Sigmoid colon (tissue), 7 donors: ENCODE measurements around the gene YWHAE. TPM values are rescaled to one million over a fixed set of nuclear protein-coding genes. Genes with fewer than 3 reads are reported as not detected.

Experiments
- DNase-seq: peaks from one replicate; pipeline ENCODE4 v3.0.0-alpha.2; 2019
- H3K27ac ChIP-seq, 4 donors: fragments of 200-600 bp; sonication (generic); one replicate each; pipeline ENCODE4 v1.5.1; 2016 to 2019; ENCODE audit warnings: mild to moderate bottlenecking in 1 of 4
- H3K27me3 ChIP-seq, 3 donors: fragments of 200-600 bp; sonication (generic); one replicate each; pipeline ENCODE4 v1.5.1; 2019; ENCODE audit warnings: mild to moderate bottlenecking in 1 of 3
- H3K36me3 ChIP-seq, 4 donors: fragments of 200-600 bp; sonication (generic); one replicate each; pipeline ENCODE4 v1.5.1; 2016 to 2019
- H3K4me1 ChIP-seq, 4 donors: fragments of 200-600 bp; sonication (generic); one replicate each; pipeline ENCODE4 v1.5.1; 2017 to 2019
- H3K4me3 ChIP-seq, 4 donors: fragments of 200-600 bp; sonication (generic); one replicate each; pipeline ENCODE4 v1.5.1; 2017 to 2019; ENCODE audit warnings: mild to moderate bottlenecking in 2 of 4, moderate library complexity in 1 of 4
- H3K9me3 ChIP-seq, 4 donors: fragments of 200-600 bp in 3 of 4; sonication (generic) in 3 of 4; one replicate each; pipeline versions ENCODE4 v1.5.1 to v1.6.1; 2013 to 2019
- CTCF ChIP-seq, 4 experiments: fragments of 450-650 bp in 3 of 4; fragments of 200-600 bp in 1 of 4; IDR thresholded peaks; one replicate each; pipeline ENCODE4 v1.5.1; 2016 to 2019; ENCODE audit warnings: antibody characterized with exemption in 4 of 4, mild to moderate bottlenecking in 3 of 4, moderate library complexity in 2 of 4
- EP300 ChIP-seq, 4 donors: sonication (generic); formaldehyde crosslinking; IDR thresholded peaks; one replicate each; pipeline ENCODE4 v1.6.1; 2017; ENCODE audit warnings: antibody characterized with exemption in 4 of 4
- POLR2A ChIP-seq, 2 donors: fragments of 450-650 bp; IDR thresholded peaks; one replicate each; pipeline ENCODE4 v1.6.1; 2016; ENCODE audit warnings: antibody characterized with exemption in 2 of 2, mild to moderate bottlenecking in 2 of 2, moderate library complexity in 2 of 2
- POLR2AphosphoS5 ChIP-seq, 4 donors: sonication (generic); formaldehyde crosslinking; IDR thresholded peaks; one replicate each; pipeline ENCODE4 v1.6.1; 2017; ENCODE audit warnings: antibody characterized with exemption in 4 of 4
- WGBS, 2 donors: extraction: QIAGEN DNeasy Blood & Tissue Kit; methylation state at CpG; one replicate each; pipeline ENCODE4 v1.1.7; 2013; 5-methylcytosine and 5-hydroxymethylcytosine counted together
- intact Hi-C: fragments of 100-400 bp; cut with DNase I; formaldehyde crosslinking; loops from one replicate; pipeline ENCODE4 v1.15.1; 2023
- polyA plus RNA-seq, 3 donors: library from polyadenylated mRNA; stranded (reverse); fragments of 200-250 nt; gene quantifications; one replicate each; pipeline ENCODE4 v1.2.3, GENCODE V29; 2013
- total RNA-seq, 4 donors: library from RNA; depleted of rRNA; stranded (reverse); fragments of >200 nt; gene quantifications; one replicate each; pipeline ENCODE4 v1.1.0, GENCODE V29; 2016
- donor health status: healthy with polysubstance abuse.
- donor health status: Bipolar disorder and iron deficiency.
- donor health status: healthy.

YWHAE gene
- total and polyA plus RNA-seq, 7 donors: 312 to 507 (median 378) TPM

GRCh38 chr17:1372618-1373017, 27.4 kb downstream of the YWHAE start:
- Histone ChIP-seq H3K4me1 (peaks cover 0 to 100% (median 93%) of the 10 kb centered on the region in 4 donors), H3K27me3 (no peaks in the 10 kb centered on the region), H3K9me3 (no peaks in the 10 kb centered on the region), H3K4me3 (no peak overlapping the region), H3K36me3 (no peaks in the 10 kb centered on the region), H3K27ac (peak overlapping the region in 3 of 4 donors; percentile 17 to 83 (median 79))
- 85 to 92% methylated on average over 7 of the region's 7 CpGs for WGBS, 2 donors
- no peak for DNase-seq
- no peak for TF ChIP-seq POLR2AphosphoS5 (IDR thresholded peaks at IDR 0.05)
- TF ChIP-seq CTCF (IDR thresholded peaks at IDR 0.05): no peak
- no peak for TF ChIP-seq POLR2A (IDR thresholded peaks at IDR 0.05)
- TF ChIP-seq EP300 (IDR thresholded peaks at IDR 0.05): no peak
- intact Hi-C loops: no loop called here

- 85 to 93% methylated on average over 17 of the region's 17 CpGs for WGBS, 2 donors
- Histone ChIP-seq H3K36me3 (no peaks in the 10 kb centered on the region), H3K27ac (peak overlapping the region in 3 of 4 donors; percentile 34 to 83 (median 79)), H3K9me3 (no peaks in the 10 kb centered on the region), H3K4me3 (no peak overlapping the region), H3K4me1 (peaks cover 0 to 100% (median 93%) of the 10 kb centered on the region in 4 donors), H3K27me3 (no peaks in the 10 kb centered on the region)
- DNase-seq: no peak
- no peak for TF ChIP-seq POLR2A (IDR thresholded peaks at IDR 0.05)
- no peak for TF ChIP-seq CTCF (IDR thresholded peaks at IDR 0.05)
- TF ChIP-seq POLR2AphosphoS5 (IDR thresholded peaks at IDR 0.05): no peak
- no peak for TF ChIP-seq EP300 (IDR thresholded peaks at IDR 0.05)
- intact Hi-C loops: no loop called here
These were observed 28.0 kb downstream of the YWHAE start for GRCh38 chr17:1371893-1372590.

- intact Hi-C loops: loop anchor here (5.0 to 10.0 kb wide), 3 partner anchors 69 to 256 kb away; partner anchors contain the start of genes MYO1C and SLC43A2
- Histone ChIP-seq H3K27me3 (no peaks in the 10 kb centered on the region), H3K36me3 (peaks cover 0 to 12% (median 6%) of the 10 kb centered on the region in 4 donors), H3K27ac (peak overlapping the region in 3 of 4 donors; percentile 43 to 79 (median 64)), H3K4me3 (no peak overlapping the region), H3K4me1 (peaks cover 0 to 96% (median 79%) of the 10 kb centered on the region in 4 donors), H3K9me3 (no peaks in the 10 kb centered on the region)
- TF ChIP-seq CTCF (IDR thresholded peaks at IDR 0.05): no peak
- no peak for TF ChIP-seq POLR2A (IDR thresholded peaks at IDR 0.05)
- TF ChIP-seq EP300 (IDR thresholded peaks at IDR 0.05): no peak
- TF ChIP-seq POLR2AphosphoS5 (IDR thresholded peaks at IDR 0.05): no peak
- 83 to 84% methylated on average over 4 of the region's 4 CpGs for WGBS, 2 donors
- DNase-seq: no peak
These were observed 31.4 kb downstream of the YWHAE start for GRCh38 chr17:1368588-1368987.

- no peaks in the 10 kb centered on the region for H3K9me3 ChIP-seq
- TF ChIP-seq POLR2AphosphoS5 (IDR thresholded peaks at IDR 0.05) (no peak), CTCF (IDR thresholded peaks at IDR 0.05) (no peak), POLR2A (IDR thresholded peaks at IDR 0.05) (no peak), EP300 (IDR thresholded peaks at IDR 0.05) (no peak)
- H3K27me3 ChIP-seq: no peaks in the 10 kb centered on the region
- H3K4me1 ChIP-seq: peaks cover 0 to 96% (median 78%) of the 10 kb centered on the region in 4 donors
- H3K27ac ChIP-seq: peak overlapping the region; percentile 43 to 79 (median 59)
- intact Hi-C loops: loop anchor here (5.0 to 10.0 kb wide), 3 partner anchors 70 to 257 kb away; partner anchors contain the start of genes MYO1C and SLC43A2
- peaks cover 0 to 16% (median 7%) of the 10 kb centered on the region in 4 donors for H3K36me3 ChIP-seq
- 67 to 84% methylated on average over 4 to 5 of the region's 5 CpGs for WGBS, 2 donors
- no peak for DNase-seq
- H3K4me3 ChIP-seq: no peak overlapping the region
These were observed 32.7 kb downstream of the YWHAE start for GRCh38 chr17:1367351-1367745.
